Endodermal cell (in vitro differentiated cells): ENCODE data around the gene PTPRR. TPM values are rescaled to one million over a fixed set of nuclear protein-coding genes. Genes with fewer than 3 reads are reported as not detected.

ENCODE experiments used
- DNase-seq: peaks from one replicate; pipeline ENCODE4 v3.0.0-alpha.2; 2017
- H3K27ac ChIP-seq: 2 replicates; pipeline ENCODE4 v1.5.1; 2013; ENCODE audit warnings: mild to moderate bottlenecking, low read depth, low read length, moderate library complexity
- H3K27me3 ChIP-seq: 2 replicates; pipeline ENCODE4 v1.6.1; 2013; ENCODE audit warnings: mild to moderate bottlenecking, low read length, moderate library complexity; ENCODE audit not compliant: insufficient read depth, control insufficient read depth, poor library complexity, severe bottlenecking
- H3K36me3 ChIP-seq: 2 replicates; pipeline ENCODE4 v1.7.0; 2013; ENCODE audit warnings: mild to moderate bottlenecking, low read length, moderate library complexity; ENCODE audit not compliant: control insufficient read depth, insufficient read depth
- H3K4me1 ChIP-seq: one replicate; pipeline ENCODE4 v1.7.0; 2013; ENCODE audit warnings: low read length; ENCODE audit not compliant: control insufficient read depth, insufficient read depth
- H3K4me3 ChIP-seq: 2 replicates; pipeline ENCODE4 v1.5.1; 2013; ENCODE audit warnings: mild to moderate bottlenecking, low read length, moderate library complexity
- H3K9ac ChIP-seq: 2 replicates; pipeline ENCODE4 v1.6.1; 2013; ENCODE audit warnings: mild to moderate bottlenecking, low read length, moderate library complexity; ENCODE audit not compliant: poor library complexity, severe bottlenecking; ENCODE audit errors: extremely low read depth
- H3K9me3 ChIP-seq: 2 replicates; pipeline ENCODE4 v1.6.1; 2013; ENCODE audit warnings: mild to moderate bottlenecking, low read length, moderate library complexity; ENCODE audit not compliant: control insufficient read depth
- H3K27ac Mint-ChIP-seq: 2 replicates; pipeline ENCODE4 v1.8.0; 2020; ENCODE audit warnings: mixed read lengths
- H3K27me3 Mint-ChIP-seq: 2 replicates; pipeline ENCODE4 v1.8.0; 2021; ENCODE audit warnings: mild to moderate bottlenecking, mixed read lengths; ENCODE audit not compliant: insufficient read depth
- H3K36me3 Mint-ChIP-seq: 2 replicates; pipeline ENCODE4 v1.8.0; 2020; ENCODE audit warnings: low read depth, mixed read lengths
- H3K4me1 Mint-ChIP-seq: 2 replicates; pipeline ENCODE4 v1.8.0; 2020; ENCODE audit warnings: mixed read lengths
- H3K4me3 Mint-ChIP-seq: 2 replicates; pipeline ENCODE4 v1.8.0; 2020; ENCODE audit warnings: mild to moderate bottlenecking, moderate library complexity, mixed read lengths
- H3K9me3 Mint-ChIP-seq: 2 replicates; pipeline ENCODE4 v1.8.0; 2020; ENCODE audit warnings: mild to moderate bottlenecking, mixed read lengths
- WGBS, 2 experiments: methylation state at CpG; one replicate each; pipeline versions ENCODE4 v1.1.5 to v1.1.7; 2013; ENCODE audit warnings: missing lambda C conversion rate in 2 of 2, mixed read lengths in 1 of 2; ENCODE audit not compliant: insufficient coverage in 1 of 2, insufficient read length in 1 of 2; 5-methylcytosine and 5-hydroxymethylcytosine counted together
- total RNA-seq, 2 donors: library from RNA; stranded (reverse); fragmentation: NEBNext Ultra II Directional in 1 of 2; extraction: Animal tissue kit (Norgen Biotek cat#: 25700) in 1 of 2; gene quantifications; 2 replicates in 1 of 2; 3 replicates in 1 of 2; pipeline ENCODE4 v1.2.1, GENCODE V29; 2021
- TF ChIP-seq, protein P1 (sequence below): fragments of 200-600 bp; sonication (generic); conservative IDR thresholded peaks from 2 replicates; pipeline ENCODE4 v1.5.0; 2021; ENCODE audit warnings: antibody characterized with exemption, mild to moderate bottlenecking

Gene PTPRR
- total RNA-seq, 2 donors from 2014 or later, result 0.27 to 0.40 TPM

DNA sequence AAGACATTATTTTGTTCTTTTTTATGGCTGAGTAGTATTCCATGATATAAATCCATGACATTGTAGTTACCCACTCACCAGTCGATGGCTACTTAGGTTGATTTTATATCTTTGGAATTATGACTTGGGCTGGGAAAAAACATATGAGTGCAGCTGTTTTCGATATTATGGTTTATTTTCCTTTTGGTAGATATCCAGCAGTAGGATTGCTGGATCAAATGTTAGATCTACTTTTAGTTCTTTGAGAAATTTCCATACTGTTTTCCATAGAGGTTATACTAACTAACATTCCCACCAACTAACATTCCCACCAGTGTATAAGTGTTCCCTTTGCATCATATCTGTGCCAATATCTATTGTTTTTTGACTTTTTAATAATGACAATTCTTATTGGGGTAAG, 29.9 kb upstream of the PTPRR start:
- Histone ChIP-seq H3K27ac (no peak overlapping the region), H3K36me3 (no peaks in the 10 kb centered on the region), H3K4me3 (no peak overlapping the region), H3K4me1 (no peaks in the 10 kb centered on the region), H3K9me3 (no peaks in the 10 kb centered on the region), H3K27me3 (no peaks in the 10 kb centered on the region), H3K9ac (no peak overlapping the region)
- Mint-ChIP-seq H3K9me3 (no peaks in the 10 kb centered on the region), H3K27ac (no peak overlapping the region), H3K36me3 (no peaks in the 10 kb centered on the region), H3K4me3 (no peak overlapping the region), H3K4me1 (no peaks in the 10 kb centered on the region), H3K27me3 (no peaks in the 10 kb centered on the region)
- WGBS, 2 experiments, result 82% methylated on average over 2 of the region's 2 CpGs; no CpG with 5 or more reads in 1 of the 2 experiments
- no peak for DNase-seq
- TF ChIP-seq, protein P1, sequence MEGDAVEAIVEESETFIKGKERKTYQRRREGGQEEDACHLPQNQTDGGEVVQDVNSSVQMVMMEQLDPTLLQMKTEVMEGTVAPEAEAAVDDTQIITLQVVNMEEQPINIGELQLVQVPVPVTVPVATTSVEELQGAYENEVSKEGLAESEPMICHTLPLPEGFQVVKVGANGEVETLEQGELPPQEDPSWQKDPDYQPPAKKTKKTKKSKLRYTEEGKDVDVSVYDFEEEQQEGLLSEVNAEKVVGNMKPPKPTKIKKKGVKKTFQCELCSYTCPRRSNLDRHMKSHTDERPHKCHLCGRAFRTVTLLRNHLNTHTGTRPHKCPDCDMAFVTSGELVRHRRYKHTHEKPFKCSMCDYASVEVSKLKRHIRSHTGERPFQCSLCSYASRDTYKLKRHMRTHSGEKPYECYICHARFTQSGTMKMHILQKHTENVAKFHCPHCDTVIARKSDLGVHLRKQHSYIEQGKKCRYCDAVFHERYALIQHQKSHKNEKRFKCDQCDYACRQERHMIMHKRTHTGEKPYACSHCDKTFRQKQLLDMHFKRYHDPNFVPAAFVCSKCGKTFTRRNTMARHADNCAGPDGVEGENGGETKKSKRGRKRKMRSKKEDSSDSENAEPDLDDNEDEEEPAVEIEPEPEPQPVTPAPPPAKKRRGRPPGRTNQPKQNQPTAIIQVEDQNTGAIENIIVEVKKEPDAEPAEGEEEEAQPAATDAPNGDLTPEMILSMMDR, result no peak

DNA sequence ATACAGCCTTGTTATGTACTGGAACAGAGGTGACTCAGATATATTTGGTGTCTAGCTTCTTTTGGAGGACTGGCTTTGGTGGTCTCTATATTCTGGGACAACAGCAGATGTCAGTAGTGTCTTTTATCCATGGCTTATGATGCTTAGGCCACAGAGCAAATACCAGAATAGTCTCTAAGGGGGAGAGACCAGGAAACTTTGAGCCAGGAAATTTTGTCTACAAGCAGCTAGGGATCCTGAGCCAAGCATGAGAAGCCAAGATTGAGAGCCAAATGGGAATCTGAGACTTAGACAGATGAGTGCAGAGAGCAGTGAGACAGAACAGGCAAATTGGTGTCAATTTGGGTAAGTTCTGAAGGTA, 28.4 kb upstream of the PTPRR start:
- TF ChIP-seq, protein P1, result no peak

DNA sequence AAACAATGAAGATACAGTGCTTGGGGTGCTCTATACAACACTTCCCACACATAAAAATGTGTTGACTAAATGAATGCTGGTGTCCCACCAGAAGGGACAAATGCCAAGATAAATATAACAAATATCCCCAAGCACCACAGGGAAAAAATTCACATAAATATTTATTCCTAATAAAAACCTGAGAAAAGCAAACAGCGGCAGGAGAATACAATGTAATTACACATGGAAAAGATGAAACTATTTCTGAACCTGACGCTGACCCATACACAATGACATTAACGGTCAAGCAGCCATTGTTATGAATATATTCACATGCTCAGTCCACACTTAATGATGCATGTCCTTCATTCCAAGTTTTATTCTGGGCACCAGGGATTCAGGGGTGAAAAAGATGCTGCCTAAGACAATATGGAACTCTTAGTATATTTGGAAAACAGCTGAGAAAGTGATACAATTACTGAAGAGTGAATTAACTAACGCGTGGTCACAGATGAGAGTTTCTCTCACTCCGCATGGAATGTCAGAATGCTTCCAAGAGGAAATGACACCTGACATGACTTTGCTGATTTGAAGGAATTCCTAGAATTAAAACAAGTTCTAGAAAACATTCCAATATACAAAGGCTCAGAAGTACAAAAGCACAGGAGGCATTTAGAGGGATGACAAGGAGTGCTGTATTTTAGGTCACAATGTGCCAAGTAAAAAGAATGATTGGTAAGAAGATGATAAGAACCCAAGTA, 27.9 kb upstream of the PTPRR start:
- Mint-ChIP-seq H3K9me3 (no peaks in the 10 kb centered on the region), H3K27me3 (no peaks in the 10 kb centered on the region), H3K36me3 (no peaks in the 10 kb centered on the region), H3K4me3 (no peak overlapping the region), H3K4me1 (no peaks in the 10 kb centered on the region), H3K27ac (no peak overlapping the region)
- Histone ChIP-seq H3K9me3 (no peaks in the 10 kb centered on the region), H3K4me3 (no peak overlapping the region), H3K27ac (no peak overlapping the region), H3K27me3 (no peaks in the 10 kb centered on the region), H3K9ac (no peak overlapping the region), H3K36me3 (no peaks in the 10 kb centered on the region), H3K4me1 (no peaks in the 10 kb centered on the region)
- WGBS, 2 experiments, result 85 to 100% methylated on average over 4 to 6 of the region's 6 CpGs
- DNase-seq, result no peak
- TF ChIP-seq, protein P1, result no peak

More for the DNA sequence above, 28.4 kb upstream of the PTPRR start:
- no peak for DNase-seq
- Histone ChIP-seq H3K4me1 (no peaks in the 10 kb centered on the region), H3K9me3 (no peaks in the 10 kb centered on the region), H3K36me3 (no peaks in the 10 kb centered on the region), H3K4me3 (no peak overlapping the region), H3K27ac (no peak overlapping the region), H3K27me3 (no peaks in the 10 kb centered on the region), H3K9ac (no peak overlapping the region)
- H3K27me3 Mint-ChIP-seq, result no peaks in the 10 kb centered on the region
- no peaks in the 10 kb centered on the region for H3K36me3 Mint-ChIP-seq
- H3K9me3 Mint-ChIP-seq, result no peaks in the 10 kb centered on the region
- no peak overlapping the region for H3K27ac Mint-ChIP-seq
- H3K4me1 Mint-ChIP-seq, result no peaks in the 10 kb centered on the region
- no peak overlapping the region for H3K4me3 Mint-ChIP-seq
